ENCODE data around the gene MORN3.
"Not testable (repeated sequence)": the region's sequence is repeated elsewhere in the genome, so short reads cannot be mapped to it uniquely, and the experiment has no call there.

MORN3 gene

GRCh38 chr12:121669521-121669900 is at the start of gene MORN3:
Gene MORN3 (minus strand): TSS chr12:121669654. CDS start chr12:121669483, 171 bp downstream.
- DNase-seq: no peak

- DNase-seq: no peak
These were observed 49.3 kb upstream of the MORN3 start for GRCh38 chr12:121718653-121719239.

- no peak for DNase-seq
These were observed 47.7 kb upstream of the MORN3 start for GRCh38 chr12:121717041-121717699.

GRCh38 chr12:121715862-121716435 is 46.5 kb upstream of the MORN3 start:
- no peak for DNase-seq

- DNase-seq: not testable (repeated sequence)
These were observed 45.6 kb upstream of the MORN3 start for GRCh38 chr12:121715055-121715454.

GRCh38 chr12:121713793-121714192 is 44.3 kb upstream of the MORN3 start:
- DNase-seq: peak in 1 of 3 donors; percentile 6

- DNase-seq: peak in 1 of 3 donors; percentile 8
These were observed 43.9 kb upstream of the MORN3 start for GRCh38 chr12:121713257-121713777.

GRCh38 chr12:121712461-121713256 is 43.2 kb upstream of the MORN3 start, which contains the start of gene TMEM120B:
Gene TMEM120B (plus strand): TSS chr12:121712752. CDS start chr12:121712896, 144 bp downstream.
- DNase-seq: peak; percentile 89 to 97 (median 93)

- peak; percentile 30 to 64 (median 41) for DNase-seq
These were observed 42.7 kb upstream of the MORN3 start for GRCh38 chr12:121712190-121712460.

GRCh38 chr12:121711361-121712189 is 42.1 kb upstream of the MORN3 start:
- peak in 1 of 3 donors; percentile 19 for DNase-seq

- no peak for DNase-seq
These were observed 40.1 kb upstream of the MORN3 start for GRCh38 chr12:121709478-121709961.

GRCh38 chr12:121709064-121709424 is 39.6 kb upstream of the MORN3 start:
- not testable (repeated sequence) for DNase-seq

GRCh38 chr12:121708313-121709063 is 39.0 kb upstream of the MORN3 start:
- DNase-seq: no peak

- DNase-seq: no peak
These were observed 36.1 kb upstream of the MORN3 start for GRCh38 chr12:121705514-121705913.

GRCh38 chr12:121702944-121703343 is 33.5 kb upstream of the MORN3 start:
- DNase-seq: no peak

GRCh38 chr12:121701667-121702277 is 32.3 kb upstream of the MORN3 start:
- DNase-seq: no peak

GRCh38 chr12:121697861-121698260 is 28.4 kb upstream of the MORN3 start:
- not testable (repeated sequence) for DNase-seq

- DNase-seq: peak; percentile 72 to 84 (median 77)
These were observed 27.7 kb upstream of the MORN3 start for GRCh38 chr12:121697093-121697698.

- DNase-seq: no peak
These were observed 23.8 kb upstream of the MORN3 start for GRCh38 chr12:121693155-121693687.

- DNase-seq: not testable (repeated sequence)
These were observed 23.3 kb upstream of the MORN3 start for GRCh38 chr12:121692744-121693143.
